GM11168 (cell line): Measurements from ENCODE around the gene LRRC10.
"Not testable (repeated sequence)": the region's sequence is repeated elsewhere in the genome, so short reads cannot be mapped to it uniquely, and the experiment has no call there.

Experiments used
- in situ Hi-C: fragments of 300-500 bp; cut with MboI; formaldehyde crosslinking; loops from one replicate; pipeline ENCODE4 v1.12.0; 2022; ENCODE audit warnings: low sequenced_read_pairs; ENCODE audit not compliant: unreplicated experiment

Gene LRRC10

DNA sequence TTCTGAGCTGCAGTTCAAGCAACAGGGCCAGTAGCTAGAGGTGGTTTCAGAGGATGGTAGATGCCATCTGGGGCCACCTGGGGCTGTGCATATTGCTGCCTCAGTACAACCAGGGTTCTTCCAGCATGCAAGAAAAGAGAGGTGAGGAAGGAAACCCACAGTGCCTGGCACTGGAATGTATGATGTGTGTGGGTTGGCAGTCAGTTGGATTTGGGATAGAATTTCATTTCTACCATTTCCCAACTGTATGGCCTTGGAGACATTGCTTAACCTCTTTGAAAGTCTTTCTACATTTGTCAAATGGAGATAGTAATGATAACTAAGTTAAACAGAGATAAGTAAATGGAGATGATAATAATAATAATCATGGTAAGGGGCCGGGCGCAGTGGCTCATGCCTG is 10.2 kb upstream of the LRRC10 start:
- in situ Hi-C loops: no loop called here

DNA sequence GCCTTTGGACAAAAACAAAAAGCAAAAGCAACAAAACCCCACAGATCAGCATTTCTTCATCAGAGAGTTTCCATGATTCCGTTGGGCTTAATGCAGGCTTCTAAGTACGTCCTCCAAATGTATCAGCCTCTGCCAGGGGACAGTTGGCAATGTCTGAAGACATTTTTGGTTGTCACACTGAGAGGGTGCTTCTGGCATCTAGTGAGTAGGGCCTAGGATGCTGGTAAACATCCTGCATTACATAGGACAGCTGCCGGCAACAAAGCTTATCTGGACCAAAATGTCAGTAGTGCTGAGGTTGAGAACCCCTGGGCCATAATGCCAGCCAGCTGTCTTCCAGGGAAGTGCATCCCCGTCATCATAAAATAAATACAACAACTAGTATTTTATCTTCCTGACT is 9.4 kb upstream of the LRRC10 start:
- in situ Hi-C loops: no loop called here

DNA sequence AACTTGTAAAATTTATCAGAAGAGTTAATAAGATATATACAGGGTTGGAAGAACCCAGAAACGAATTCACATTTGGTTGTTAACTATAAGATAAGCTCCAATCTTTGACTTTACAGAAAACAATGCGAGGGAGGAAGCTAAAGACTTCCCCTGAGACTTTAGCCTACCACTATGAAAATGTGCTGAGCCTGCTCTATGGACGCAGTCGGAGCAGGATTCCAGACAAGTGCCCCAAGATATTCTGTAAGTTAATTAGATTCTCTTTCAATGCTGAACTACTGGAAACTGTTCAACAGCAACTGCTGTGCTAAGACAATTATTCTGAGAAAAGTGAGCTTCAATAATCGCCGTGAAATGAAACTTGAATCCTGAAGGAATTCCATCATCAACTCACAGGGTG is 8.3 kb upstream of the LRRC10 start:
- in situ Hi-C loops: no loop called here

DNA sequence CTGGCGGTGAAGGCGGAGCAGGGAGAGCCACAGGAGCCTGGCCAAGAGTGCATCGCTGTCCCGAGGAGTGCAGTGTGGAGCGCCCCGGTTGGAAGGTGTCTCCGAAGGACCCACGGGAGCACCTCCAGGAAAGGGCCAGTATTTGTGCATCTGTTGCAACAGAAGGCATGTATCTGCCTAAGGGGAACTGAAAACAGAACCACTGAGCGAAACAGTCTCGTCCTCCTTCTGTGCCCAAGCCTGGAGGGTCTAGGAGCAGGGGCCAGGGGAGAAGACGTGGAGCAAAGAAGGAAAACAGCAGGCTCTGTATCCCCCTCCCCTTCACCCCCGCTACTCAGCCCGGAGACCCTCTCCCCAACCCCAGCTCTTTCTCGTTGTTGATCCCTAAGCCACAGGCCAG is 5.3 kb upstream of the LRRC10 start:
- in situ Hi-C loops: no loop called here

DNA sequence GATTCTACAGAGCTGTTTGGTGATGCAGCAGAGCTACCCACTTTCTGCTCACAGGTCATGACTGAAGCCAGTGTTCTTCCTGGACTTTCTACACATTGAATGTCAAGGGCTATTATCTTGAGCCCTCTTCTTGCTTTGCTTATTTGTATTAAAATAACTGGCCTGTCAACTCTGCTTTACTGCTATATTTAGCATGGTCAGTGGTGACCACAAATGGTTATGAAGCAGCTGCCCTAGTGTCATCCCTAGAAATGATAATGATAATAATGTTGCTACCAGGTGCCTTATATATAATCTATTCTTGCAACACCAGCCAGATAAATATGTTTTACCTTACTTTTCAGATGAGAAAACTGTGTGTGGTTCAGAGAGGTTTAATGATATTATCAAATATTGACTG is 2.6 kb upstream of the LRRC10 start:
- in situ Hi-C loops: no loop called here

DNA sequence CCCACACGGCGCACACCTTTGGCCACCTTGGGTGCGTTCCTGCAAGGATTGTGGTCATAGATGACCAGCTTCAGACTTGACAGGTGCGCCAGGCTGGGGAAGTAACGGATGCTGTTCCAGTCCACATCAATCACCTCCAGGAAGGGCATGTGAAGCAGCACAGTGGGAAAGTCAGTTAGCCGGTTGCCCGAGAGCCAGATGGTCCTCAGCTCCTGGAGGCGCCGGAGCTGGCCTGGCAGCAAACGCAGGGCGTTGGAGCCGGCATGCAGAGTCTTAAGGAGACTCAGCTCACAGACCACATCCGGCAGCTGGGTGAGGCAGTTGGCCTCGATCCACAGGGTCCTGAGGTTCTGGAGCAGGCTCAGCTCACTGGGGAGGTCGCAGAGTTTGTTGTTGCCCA is 581 bp downstream of the LRRC10 start:
- in situ Hi-C loops: no loop called here

DNA sequence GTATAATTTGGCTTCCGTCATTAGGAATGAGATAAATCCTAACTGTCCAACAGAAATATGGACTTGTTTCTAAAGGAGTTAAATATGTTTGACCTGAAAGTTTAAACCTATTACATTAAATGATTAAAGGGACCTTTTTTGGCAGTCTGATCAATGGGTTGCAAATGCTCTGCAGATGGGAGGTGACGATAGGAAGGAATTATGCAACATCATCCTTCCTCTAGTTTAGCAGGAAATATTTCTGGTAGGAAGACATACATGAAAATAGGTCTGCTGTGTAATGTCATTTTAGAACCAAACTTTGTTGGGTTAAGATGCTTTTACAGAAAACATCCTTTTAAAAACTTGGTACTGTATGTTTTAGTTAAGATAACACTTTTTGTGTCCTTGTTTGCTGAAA is 2.6 kb downstream of the LRRC10 start:
- in situ Hi-C loops: no loop called here

DNA sequence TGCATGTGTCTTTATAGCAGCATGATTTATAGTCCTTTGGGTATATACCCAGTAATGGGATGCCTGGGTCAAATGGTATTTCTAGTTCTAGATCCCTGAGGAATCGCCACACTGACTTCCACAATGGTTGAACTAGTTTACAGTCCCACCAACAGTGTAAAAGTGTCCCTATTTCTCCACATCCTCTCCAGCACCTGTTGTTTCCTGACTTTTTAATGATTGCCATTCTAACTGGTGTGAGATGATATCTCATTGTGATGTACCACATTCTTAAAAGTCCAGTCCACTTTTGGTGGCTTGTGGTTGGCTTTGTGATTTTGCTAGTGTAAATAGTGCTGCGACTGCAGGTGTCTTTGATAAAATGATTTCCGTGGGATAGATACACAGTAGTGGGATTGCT is 6.4 kb downstream of the LRRC10 start:
- in situ Hi-C loops: not testable (repeated sequence)

DNA sequence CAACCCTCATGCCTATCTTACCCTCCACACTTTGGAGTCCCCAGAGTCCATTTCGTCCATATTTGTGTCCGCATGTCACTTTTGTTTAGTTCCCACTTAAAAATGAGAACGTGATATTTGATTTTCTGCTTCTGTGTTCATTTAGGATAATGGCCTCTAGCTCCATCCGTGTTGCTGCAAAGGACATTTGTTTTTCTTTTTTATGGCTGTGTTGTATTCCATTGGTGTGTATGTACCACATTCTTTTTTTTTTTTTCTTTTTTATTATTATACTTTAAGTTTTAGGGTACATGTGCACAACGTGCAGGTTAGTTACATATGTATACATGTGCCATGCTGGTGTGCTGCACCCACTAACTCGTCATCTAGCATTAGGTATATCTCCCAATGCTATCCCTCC is 7.2 kb downstream of the LRRC10 start:
- in situ Hi-C loops: not testable (repeated sequence)

DNA sequence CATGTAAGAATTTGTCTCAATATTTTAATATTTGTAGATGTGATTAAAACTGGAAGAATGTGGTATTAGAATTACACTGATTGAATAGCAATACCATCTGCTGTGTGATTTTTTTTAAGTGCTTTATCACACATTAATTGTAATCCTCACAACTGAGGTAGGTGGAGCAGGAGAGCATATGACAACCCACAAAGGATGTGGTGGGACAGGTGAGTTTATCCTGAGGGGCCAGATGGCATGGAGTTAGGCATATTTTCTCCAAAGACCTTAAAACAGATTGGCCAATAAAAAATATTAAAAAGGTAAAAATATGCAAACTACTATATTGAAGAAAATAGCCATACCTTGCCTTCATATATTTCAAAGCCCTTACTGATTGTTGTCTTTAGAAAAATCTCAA is 7.8 kb downstream of the LRRC10 start:
- in situ Hi-C loops: no loop called here

DNA sequence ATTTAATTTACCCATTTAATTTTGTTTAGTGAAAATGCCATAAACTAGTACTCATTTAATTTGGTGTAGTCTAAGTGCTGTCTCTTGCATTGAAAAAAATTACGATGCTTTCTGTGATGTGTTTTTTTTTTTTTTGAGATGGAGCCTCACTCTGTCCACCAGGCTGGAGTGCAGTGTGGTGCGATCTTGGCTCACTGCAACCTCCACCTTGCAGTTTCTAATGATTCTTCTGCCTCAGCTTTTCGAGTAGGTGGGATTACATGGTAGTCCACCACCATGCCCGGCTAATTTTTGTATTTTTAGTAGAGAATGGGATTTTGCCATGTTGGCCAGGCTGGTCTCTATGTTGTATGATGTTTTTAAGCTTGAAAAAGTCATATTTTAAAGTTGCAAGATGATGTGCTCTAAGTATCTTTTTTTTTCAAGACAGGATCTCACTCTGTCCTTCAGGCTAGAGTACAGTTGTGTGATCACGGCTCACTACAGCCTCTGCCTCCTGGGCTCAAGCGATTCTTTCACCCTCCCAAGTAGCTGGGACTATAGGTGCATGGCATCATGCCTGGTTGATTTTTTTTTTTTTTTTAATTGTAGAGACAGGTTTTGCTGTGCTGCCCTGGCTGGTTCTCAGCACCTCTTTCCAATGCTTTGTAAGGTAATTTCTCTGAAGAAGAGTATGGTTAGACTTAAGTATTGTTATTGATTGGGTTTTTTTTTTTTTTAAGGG is 8.6 kb downstream of the LRRC10 start:
- in situ Hi-C loops: no loop called here

DNA sequence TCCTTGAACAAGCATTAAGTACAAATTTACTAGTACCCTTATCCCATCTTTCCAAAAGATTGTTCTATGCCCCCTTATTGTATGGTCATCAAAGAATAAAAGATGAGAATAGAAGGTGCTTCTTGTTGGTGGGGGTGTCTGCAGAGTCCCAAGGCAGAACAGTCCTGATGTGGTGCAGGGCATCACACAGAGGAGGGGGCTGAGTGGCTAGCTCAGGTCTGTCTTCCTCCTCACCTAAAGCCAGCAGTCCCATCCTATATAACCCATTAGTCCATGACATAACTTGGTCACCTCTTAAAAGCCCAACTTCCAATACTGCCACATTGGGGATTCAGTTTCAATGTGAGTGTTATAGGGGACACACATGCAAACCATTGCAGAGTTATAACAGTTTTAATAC is 9.9 kb downstream of the LRRC10 start:
- in situ Hi-C loops: no loop called here

DNA sequence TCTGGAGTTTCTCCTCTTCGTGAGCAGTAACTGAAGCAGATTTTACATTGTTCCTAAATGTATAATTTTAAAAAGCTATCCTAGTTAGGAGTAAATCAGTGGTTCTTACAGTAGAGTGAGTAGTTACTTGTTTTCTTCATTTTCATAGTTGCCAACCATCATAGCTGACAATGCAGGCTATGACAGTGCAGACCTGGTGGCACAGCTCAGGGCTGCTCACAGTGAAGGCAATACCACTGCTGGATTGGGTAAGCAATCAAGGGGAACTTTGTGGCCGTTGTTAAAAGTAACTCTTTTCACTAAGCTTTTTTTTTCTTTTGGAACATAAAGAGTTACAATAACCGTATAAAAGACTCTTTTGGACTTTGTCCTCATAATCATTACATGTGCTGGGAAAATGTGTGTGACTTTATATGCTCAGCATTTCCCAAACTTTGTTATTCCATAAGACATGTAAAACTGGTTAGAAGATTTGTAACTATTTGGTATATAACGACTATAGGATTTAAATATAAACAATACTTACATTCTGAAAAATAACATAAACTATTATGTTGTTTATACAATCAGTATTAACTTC is 12.4 kb downstream of the LRRC10 start:
- in situ Hi-C loops: no loop called here

DNA sequence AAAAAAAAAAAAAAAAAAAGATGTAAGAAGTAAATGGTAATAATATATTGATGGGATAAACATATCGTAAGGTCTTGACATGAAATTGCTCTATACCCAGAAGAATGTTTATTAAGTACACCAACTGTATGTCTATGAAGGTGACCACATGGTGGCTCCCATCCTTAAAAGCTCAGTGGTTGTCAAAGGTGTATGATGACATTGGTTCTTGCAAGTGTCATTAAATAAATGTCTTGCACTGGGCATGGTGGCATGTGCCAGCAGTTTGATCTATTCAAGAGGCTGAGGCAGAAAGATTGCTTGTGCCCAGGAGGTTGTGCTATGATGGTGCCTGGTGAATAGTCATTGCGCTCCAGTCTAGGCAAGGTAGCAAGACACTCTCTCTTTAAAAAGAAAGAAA is 15.0 kb downstream of the LRRC10 start:
- in situ Hi-C loops: no loop called here

DNA sequence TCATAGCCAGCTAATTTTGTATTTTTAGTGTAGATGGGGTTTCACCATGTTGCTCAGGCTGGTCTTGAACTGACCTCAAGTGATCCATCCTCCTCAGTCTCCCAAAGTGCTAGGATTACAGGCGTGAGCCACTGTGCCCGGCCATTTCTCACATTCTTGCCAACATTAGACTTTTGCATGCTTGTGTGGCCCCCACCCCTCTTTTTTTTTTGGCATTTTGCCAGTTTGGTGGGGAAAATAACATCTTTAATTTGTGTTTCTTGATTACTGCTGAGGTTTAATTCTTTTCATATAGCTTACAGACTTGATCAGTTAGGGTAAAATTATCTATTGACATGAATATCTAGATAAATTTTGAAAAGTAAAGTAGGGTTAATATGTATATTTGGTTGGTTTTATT is 21.6 kb downstream of the LRRC10 start:
- in situ Hi-C loops: no loop called here

DNA sequence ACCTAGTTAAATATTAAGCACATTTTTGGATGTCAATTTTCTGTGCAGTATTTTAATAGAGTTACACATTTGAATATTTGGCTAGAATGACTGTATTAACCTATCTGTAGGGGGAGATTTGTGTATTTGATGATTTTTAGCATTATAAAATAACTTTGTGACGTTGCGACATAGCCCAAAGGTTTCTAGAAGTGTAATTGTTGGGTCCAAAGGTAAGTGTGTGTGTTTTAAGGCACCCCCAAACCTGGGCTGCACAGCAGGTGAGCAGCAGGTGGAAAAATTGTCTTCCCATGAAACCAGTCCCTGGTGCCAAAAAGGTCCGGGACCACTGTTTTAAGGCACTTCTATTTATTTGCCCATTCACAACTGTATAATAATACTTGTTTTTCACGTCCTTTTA is 22.2 kb downstream of the LRRC10 start:
- in situ Hi-C loops: no loop called here

DNA sequence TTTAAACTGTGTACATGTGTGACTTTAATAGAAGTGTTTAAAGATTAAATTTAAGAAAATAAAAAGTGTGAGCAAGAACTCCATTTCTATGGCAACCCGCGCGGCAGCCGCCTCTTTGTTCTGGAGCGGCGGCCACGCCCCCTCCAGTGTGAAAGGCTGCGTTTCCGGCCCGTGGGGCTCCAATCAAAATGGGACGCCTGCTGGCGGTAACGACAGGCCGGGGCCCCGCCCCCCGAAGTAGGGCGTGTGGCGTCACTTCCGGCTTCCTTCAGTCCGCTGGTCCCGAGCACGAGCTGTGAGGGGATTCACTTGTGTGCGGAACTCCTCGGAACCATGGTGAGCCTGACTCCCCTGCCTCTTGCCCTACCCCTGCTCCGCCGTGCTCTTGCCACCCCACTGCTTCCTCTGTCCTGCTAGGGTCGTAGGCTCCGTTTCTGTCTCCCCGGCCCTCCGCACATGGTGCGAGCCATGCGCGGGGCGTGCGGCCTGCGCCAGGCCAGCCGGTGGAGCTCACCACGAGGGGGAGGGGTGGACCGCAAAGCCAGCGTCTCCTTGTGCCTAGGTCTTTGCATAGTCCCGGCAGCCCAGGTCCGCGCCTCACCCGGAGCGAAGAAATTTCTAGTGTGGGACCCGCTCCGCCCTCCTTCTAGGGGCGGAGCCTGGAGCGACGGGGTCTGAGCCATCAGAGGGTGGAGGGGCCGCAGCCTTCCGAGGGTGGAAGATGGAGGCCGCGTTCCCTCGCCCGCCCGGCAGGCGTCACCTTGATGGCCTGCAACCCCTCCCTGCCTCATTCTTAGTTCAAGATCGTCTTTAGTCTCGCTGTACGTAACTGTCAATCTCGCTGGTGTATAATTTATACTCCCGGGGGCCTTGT is 25.3 kb downstream of the LRRC10 start, which contains the start of gene CCT2:
TSS of gene CCT2 (plus strand) at position 271 of the 874 bp plus-strand sequence. CDS start at position 334, 63 bp downstream.
- in situ Hi-C loops: no loop called here

DNA sequence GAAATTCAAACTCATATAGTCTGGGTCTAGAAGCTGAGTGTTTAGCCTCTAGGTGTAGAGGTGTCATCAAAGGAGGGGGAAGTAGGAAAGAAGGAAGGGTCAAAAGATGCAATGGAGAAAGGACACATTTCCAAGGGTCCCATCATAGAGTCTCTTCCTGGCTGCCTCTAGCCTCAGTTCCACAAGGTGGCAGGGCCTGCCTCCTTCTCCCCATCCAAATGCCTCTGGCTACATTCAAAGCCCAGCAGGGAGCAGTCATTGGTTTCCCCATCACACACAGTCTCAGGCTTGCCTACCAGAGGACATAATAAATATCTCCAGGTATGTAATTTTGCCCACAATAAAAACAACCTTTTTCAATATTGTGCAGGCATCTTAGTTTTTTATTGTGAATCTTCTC is 27.5 kb downstream of the LRRC10 start:
- in situ Hi-C loops: no loop called here

DNA sequence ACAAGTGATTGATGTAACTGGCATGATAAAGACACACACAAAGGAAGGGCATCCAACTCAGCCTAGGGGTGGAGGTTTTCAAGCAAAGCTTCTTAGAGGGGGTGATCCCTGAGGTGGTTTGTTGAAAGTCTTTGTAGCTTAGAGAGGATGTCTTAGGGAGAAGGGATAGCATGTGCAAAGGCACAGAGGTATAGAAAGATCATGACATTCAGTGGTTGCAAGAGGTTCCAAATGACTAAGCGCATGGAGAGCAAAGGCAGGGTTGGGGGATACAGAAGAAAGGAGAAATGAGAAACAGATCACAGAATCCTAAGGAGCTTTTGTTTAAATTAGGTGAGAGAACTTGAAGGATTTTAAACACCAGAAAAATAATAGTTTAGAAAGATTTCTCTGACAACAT is 30.6 kb downstream of the LRRC10 start:
- in situ Hi-C loops: no loop called here

DNA sequence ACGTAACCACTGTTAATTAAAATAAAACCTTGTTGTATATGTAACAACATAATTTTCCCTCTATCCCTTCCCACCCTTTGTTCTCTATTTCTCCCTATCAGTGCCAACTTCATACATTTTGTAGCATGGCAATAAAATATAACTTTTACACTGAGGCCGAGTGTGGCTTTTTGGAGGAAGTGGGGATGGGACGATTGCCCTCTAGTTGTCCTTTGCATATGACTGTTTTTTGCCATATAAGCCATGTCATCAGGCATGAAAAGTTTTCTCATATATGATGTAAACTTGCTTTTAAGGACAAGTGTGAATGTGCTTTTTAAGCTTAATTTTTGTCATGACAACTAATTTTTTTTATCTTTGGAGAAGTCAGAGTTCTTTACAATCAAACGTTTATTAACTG is 31.7 kb downstream of the LRRC10 start:
- in situ Hi-C loops: loop anchor here (10.0 kb wide), 1 partner anchor 224 kb away; the partner anchor contains the start of gene YEATS4

DNA sequence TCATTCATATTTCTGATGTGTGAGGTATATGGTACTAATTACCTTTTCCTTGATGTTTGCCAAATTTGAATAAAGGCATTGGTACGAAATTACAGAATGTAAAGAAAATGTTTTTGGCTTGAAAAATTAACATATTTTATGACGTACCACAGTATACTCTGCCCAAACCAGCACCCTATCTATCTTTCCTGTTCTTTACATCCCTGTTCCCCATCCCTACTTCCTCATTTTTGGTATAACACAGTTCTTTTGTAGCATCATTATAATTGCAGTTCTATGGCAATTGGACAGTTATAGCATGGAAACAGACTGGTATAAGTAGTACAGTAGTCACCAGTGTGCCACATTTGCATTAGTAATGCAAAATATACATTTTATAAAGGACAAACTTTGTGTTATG is 32.4 kb downstream of the LRRC10 start:
- in situ Hi-C loops: loop anchor here (10.0 kb wide), 1 partner anchor 223 kb away; the partner anchor contains the start of gene YEATS4
